ENCODE results near the gene FSTL3.

DNA sequence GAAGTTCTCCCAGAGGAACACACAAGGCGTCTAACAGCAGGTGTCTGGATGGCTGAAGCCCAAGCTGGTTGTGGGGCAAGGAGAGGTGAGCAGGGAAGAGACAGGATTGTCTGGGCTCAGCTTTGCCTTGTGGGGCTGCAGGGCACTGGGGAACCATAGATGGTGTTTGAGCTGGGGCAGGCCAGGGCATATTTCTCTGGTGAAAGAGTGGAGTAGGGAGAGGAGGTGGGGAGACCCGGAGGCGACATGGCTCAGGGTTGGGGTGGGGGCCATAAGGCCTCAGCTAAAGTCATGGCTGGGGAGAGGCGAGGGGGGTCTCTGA lies 27.1 kb downstream of the FSTL3 start:
- TF ChIP-seq KLF5 (IDR thresholded peaks at IDR 0.05; ENCODE audit: partially characterized antibody) (no peak), TBL1XR1 (IDR thresholded peaks at IDR 0.05; ENCODE audit: low read depth, low read length) (no peak), STAT3 (IDR thresholded peaks at IDR 0.05; ENCODE audit: low read depth, low read length) (no peak), HDAC2 (IDR thresholded peaks at IDR 0.05) (no peak), POLR2A (IDR thresholded peaks at IDR 0.05; ENCODE audit: low read depth, low read length) (no peak), NR2C2 (IDR thresholded peaks at IDR 0.05; ENCODE audit: borderline replicate concordance, control insufficient read depth, insufficient read length, low read depth) (no peak), EP300 (IDR thresholded peaks at IDR 0.05; ENCODE audit: borderline replicate concordance in 1 of 2, control insufficient read depth in 1 of 2, low read depth in 2 of 2, low read length in 2 of 2) (no peak), GATAD2B (conservative IDR thresholded peaks at IDR 0.05; ENCODE audit: low read depth) (no peak), ZBED1 (IDR thresholded peaks at IDR 0.05; ENCODE audit: borderline replicate concordance) (no peak)

Data from GM12878 (cell line).